GM23248 (cell line): ENCODE results near the gene KCNQ1OT1.

ENCODE experiments used
- EZH2 ChIP-seq: fragments of 200-600 bp; sonication (generic); IDR thresholded peaks from 2 replicates; pipeline ENCODE4 v1.6.1; 2018; ENCODE audit warnings: antibody characterized with exemption, mild to moderate bottlenecking; ENCODE audit not compliant: insufficient read depth, poor library complexity, severe bottlenecking
- EZH2phosphoT487 ChIP-seq: fragments of 200-600 bp; sonication (generic); IDR thresholded peaks from 2 replicates; pipeline ENCODE4 v1.6.1; 2018; ENCODE audit warnings: antibody characterized with exemption, moderate library complexity, mild to moderate bottlenecking, low read depth; ENCODE audit not compliant: insufficient read depth

DNA sequence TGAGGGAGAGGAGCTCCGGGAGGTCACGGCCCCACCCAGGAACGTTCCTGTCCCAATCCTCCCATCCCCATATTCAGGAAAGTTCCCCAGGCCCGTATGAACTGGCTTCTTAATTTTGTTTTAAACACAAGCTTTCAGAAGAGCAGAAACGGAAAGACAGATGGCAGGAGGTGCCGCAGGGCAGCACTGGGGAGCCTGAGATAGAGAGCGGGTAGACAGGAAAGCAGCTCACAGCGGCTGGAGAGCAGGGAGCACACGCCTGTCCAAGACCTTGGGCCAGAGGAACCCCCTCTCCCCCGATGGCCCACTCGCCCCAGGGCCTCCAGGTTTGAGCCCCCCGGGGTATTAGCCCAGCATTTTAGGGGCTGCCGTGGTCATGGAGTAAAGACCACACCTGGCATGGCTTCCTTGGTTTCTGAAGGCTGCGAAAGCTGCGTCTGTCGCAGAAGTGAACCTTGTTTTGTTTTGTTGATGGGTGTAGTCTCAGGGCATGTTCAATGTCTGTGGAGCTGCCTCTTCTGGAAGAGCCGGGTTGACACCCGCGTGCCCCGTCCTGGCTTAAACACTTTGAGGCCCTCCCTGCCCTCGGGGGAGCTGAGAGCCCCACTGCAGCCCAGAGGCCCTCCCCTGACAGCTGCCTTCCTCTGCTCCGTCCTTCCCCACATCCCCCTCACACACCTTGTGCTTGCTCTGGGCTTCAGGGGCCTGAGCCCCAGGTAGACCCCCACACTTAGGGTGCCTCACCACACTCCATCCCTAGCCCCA is 17.9 kb upstream of the KCNQ1OT1 start:
- TF ChIP-seq EZH2 = no peak
- no peak for TF ChIP-seq EZH2phosphoT487
